HepG2 (cell line): Measurements from ENCODE around the gene CD274. TPM values are rescaled to one million over a fixed set of nuclear protein-coding genes. Genes with fewer than 3 reads are reported as not detected.

Source experiments
- EHMT2 ChIP-seq: fragments of 200-600 bp; sonication (generic); IDR thresholded peaks from 2 replicates; pipeline ENCODE4 v1.7.0; 2017; ENCODE audit warnings: antibody characterized with exemption, low read depth, low read length, borderline replicate concordance
- MTF2 ChIP-seq: sonication (generic); formaldehyde crosslinking; IDR thresholded peaks from 2 replicates; pipeline ENCODE4 v1.5.0; 2020; ENCODE audit warnings: missing genetic modification reagents, borderline replicate concordance
- NFYC ChIP-seq: IDR thresholded peaks from 2 replicates; pipeline ENCODE4 v1.6.1; 2016; ENCODE audit warnings: missing genetic modification reagents, missing compliant biosample characterization
- ZBTB33 ChIP-seq: sonication (generic); formaldehyde crosslinking; IDR thresholded peaks from 2 replicates; pipeline ENCODE4 v1.4.0; 2020; ENCODE audit warnings: missing genetic modification reagents
- ZBTB37 ChIP-seq: sonication (generic); formaldehyde crosslinking; IDR thresholded peaks from 2 replicates; pipeline ENCODE4 v1.4.0; 2020; ENCODE audit warnings: mild to moderate bottlenecking, missing genetic modification reagents
- ZBTB40 ChIP-seq, 2 experiments: fragments of 450-650 bp in 1 of 2; sonication (generic) in 1 of 2; formaldehyde crosslinking in 1 of 2; IDR thresholded peaks; 2 replicates each; pipeline versions ENCODE4 v1.6.1 to v1.8.0; 2016 to 2022; ENCODE audit warnings: antibody characterized with exemption in 1 of 2, mild to moderate bottlenecking in 1 of 2, missing genetic modification reagents in 1 of 2
- ZBTB42 ChIP-seq: sonication (generic); formaldehyde crosslinking; IDR thresholded peaks from 2 replicates; pipeline ENCODE4 v1.5.0; 2020; ENCODE audit warnings: mild to moderate bottlenecking, missing genetic modification reagents
- ZFP91 ChIP-seq: sonication (generic); formaldehyde crosslinking; IDR thresholded peaks from 2 replicates; pipeline ENCODE4 v1.9.0; 2022; ENCODE audit warnings: missing genetic modification reagents, mild to moderate bottlenecking, borderline replicate concordance
- ZNF552 ChIP-seq: sonication (generic); formaldehyde crosslinking; IDR thresholded peaks from 2 replicates; pipeline ENCODE4 v1.9.0; 2022; ENCODE audit warnings: missing genetic modification reagents, mild to moderate bottlenecking, borderline replicate concordance
- ZNF800 ChIP-seq: sonication (generic); formaldehyde crosslinking; IDR thresholded peaks from 2 replicates; pipeline ENCODE4 v1.4.0; 2020; ENCODE audit warnings: missing genetic modification reagents
- polyA plus RNA-seq, 8 experiments: library from polyadenylated mRNA; depleted of rRNA in 3 of 8; stranded (reverse) in 7 of 8; unstranded in 1 of 8; fragments of >200 nt; fragmentation: Illumina TruSeq in 4 of 8; extraction: Trizol in 4 of 8; gene quantifications; 2 replicates each; pipeline versions ENCODE4 v1.2.1 to v1.2.3, GENCODE V29; 2011 to 2016; ENCODE audit warnings: low read depth in 4 of 8, missing spikeins in 1 of 8, mixed read lengths in 1 of 8; ENCODE audit not compliant: insufficient read depth in 1 of 8
- total RNA-seq, 5 experiments: library from RNA; depleted of rRNA; stranded (reverse); fragments of >200 nt; fragmentation: Illumina TruSeq; extraction: Trizol; gene quantifications; 2 replicates each; pipeline ENCODE4 v1.2.3, GENCODE V29; 2016; ENCODE audit warnings: low read depth in 1 of 5

Gene CD274
- total and polyA plus RNA-seq, 2 of the 13 experiments (the other 11 are each of a cell fraction or from before 2014, with no cell fraction given) = 0.17 to 0.49 TPM

- TF ChIP-seq ZBTB40 (IDR thresholded peaks at IDR 0.05) (no peak), ZBTB40 (CRISPR knock-in tag; IDR thresholded peaks at IDR 0.05) (peak; percentile 72; the same call in 1 of the 2 replicates), ZBTB42 (no peak), ZFP91 (CRISPR knock-in tag) (peak; percentile 77; the same call in 1 of the 2 replicates), MTF2 (CRISPR knock-in tag) (no peak), ZBTB37 (no peak), ZNF552 (CRISPR knock-in tag) (no peak), ZNF800 (CRISPR knock-in tag) (peak; percentile 87; the same call in 1 of the 2 replicates), ZBTB33 (CRISPR knock-in tag) (no peak), NFYC (peak; percentile 64), EHMT2 (no peak)
Measured at GRCh38 chr9:5450359-5451091, at the start of gene CD274 (continued).
